Adrenal gland (tissue), 5 donors: ENCODE measurements around the gene YPEL2.

ENCODE experiments used
- CTCF ChIP-seq, 6 experiments: fragments of 450-650 bp in 4 of 6; fragments of 200-600 bp in 2 of 6; sonication (generic) in 1 of 6; IDR thresholded peaks; 1 replicate in 5 of 6; 2 replicates in 1 of 6; pipeline versions ENCODE4 v1.5.1 to v1.8.0; 2016 to 2021; ENCODE audit warnings: antibody characterized with exemption in 6 of 6, mild to moderate bottlenecking in 2 of 6, moderate library complexity in 1 of 6
- POLR2A ChIP-seq, 2 donors: fragments of 450-650 bp; IDR thresholded peaks; one replicate each; pipeline ENCODE4 v1.6.1; 2017; ENCODE audit warnings: antibody characterized with exemption in 2 of 2, mild to moderate bottlenecking in 2 of 2, moderate library complexity in 1 of 2
- donor health status: DM: no; HTN: no; CAD: no.

GRCh38 chr17:59284317-59284716, 47.1 kb upstream of the YPEL2 start:
- TF ChIP-seq CTCF (IDR thresholded peaks at IDR 0.05), result no peak
- no peak for TF ChIP-seq POLR2A (IDR thresholded peaks at IDR 0.05)
